ENCODE results near the gene NEU3.
"Not testable (repeated sequence)": the region's sequence is repeated elsewhere in the genome, so short reads cannot be mapped to it uniquely, and the experiment has no call there.

Gene NEU3

DNA sequence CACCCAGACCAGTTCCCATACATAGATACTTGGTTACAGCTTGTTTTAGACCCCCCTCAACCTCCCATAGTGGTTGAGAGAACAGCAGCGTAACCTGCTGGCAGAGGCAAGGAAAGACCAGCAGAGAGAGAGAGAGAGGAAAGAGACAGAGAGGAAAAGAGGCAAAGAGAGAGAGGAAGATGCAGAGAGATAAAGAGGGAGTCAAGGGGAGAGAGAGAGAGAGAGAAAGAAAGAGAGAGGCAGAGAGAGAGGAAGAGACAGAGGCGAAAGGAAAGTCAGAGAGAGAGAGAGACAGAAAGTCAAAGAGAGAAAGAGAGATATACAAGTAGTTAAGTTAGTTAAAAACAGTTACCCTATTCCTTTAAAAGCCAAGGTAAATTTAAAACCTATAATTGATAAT is 52.5 kb downstream of the NEU3 start:
- Histone ChIP-seq H3K4me3 (ENCODE audit: low read length) (no peak overlapping the region), H3K27me3 (ENCODE audit: insufficient read depth, low read length) (no peaks in the 10 kb centered on the region), H3K4me1 (ENCODE audit: insufficient read depth, low read length) (no peaks in the 10 kb centered on the region), H2AFZ (ENCODE audit: low read depth, low read length) (no peak overlapping the region), H3K9me3 (ENCODE audit: low read length) (no peaks in the 10 kb centered on the region), H3K36me3 (ENCODE audit: insufficient read depth, low read length) (no peaks in the 10 kb centered on the region)

- not testable (repeated sequence) for H3K27me3 ChIP-seq (ENCODE audit: insufficient read depth, low read length); H3K4me1 ChIP-seq (ENCODE audit: insufficient read depth, low read length); H3K9me3 ChIP-seq (ENCODE audit: low read length); H3K36me3 ChIP-seq (ENCODE audit: insufficient read depth, low read length); H2AFZ ChIP-seq (ENCODE audit: low read depth, low read length); H3K4me3 ChIP-seq (ENCODE audit: low read length)
Measured at GRCh38 chr11:75041821-75042220, 53.1 kb downstream of the NEU3 start.

GRCh38 chr11:75044381-75045170 is 55.8 kb downstream of the NEU3 start:
- H3K36me3 ChIP-seq (ENCODE audit: insufficient read depth, low read length); H3K4me3 ChIP-seq (ENCODE audit: low read length); H3K4me1 ChIP-seq (ENCODE audit: insufficient read depth, low read length); H3K9me3 ChIP-seq (ENCODE audit: low read length); H2AFZ ChIP-seq (ENCODE audit: low read depth, low read length); H3K27me3 ChIP-seq (ENCODE audit: insufficient read depth, low read length): not testable (repeated sequence)

GRCh38 chr11:75046668-75047067 is 57.9 kb downstream of the NEU3 start:
- not testable (repeated sequence) for H3K4me1 ChIP-seq (ENCODE audit: insufficient read depth, low read length); H3K9me3 ChIP-seq (ENCODE audit: low read length); H2AFZ ChIP-seq (ENCODE audit: low read depth, low read length); H3K4me3 ChIP-seq (ENCODE audit: low read length); H3K27me3 ChIP-seq (ENCODE audit: insufficient read depth, low read length); H3K36me3 ChIP-seq (ENCODE audit: insufficient read depth, low read length)

GRCh38 chr11:75047191-75047590 is 58.5 kb downstream of the NEU3 start:
- Histone ChIP-seq H3K36me3 (ENCODE audit: insufficient read depth, low read length) (no peaks in the 10 kb centered on the region), H3K9me3 (ENCODE audit: low read length) (no peaks in the 10 kb centered on the region), H2AFZ (ENCODE audit: low read depth, low read length) (no peak overlapping the region), H3K4me3 (ENCODE audit: low read length) (no peak overlapping the region), H3K27me3 (ENCODE audit: insufficient read depth, low read length) (no peaks in the 10 kb centered on the region), H3K4me1 (ENCODE audit: insufficient read depth, low read length) (no peaks in the 10 kb centered on the region)

DNA sequence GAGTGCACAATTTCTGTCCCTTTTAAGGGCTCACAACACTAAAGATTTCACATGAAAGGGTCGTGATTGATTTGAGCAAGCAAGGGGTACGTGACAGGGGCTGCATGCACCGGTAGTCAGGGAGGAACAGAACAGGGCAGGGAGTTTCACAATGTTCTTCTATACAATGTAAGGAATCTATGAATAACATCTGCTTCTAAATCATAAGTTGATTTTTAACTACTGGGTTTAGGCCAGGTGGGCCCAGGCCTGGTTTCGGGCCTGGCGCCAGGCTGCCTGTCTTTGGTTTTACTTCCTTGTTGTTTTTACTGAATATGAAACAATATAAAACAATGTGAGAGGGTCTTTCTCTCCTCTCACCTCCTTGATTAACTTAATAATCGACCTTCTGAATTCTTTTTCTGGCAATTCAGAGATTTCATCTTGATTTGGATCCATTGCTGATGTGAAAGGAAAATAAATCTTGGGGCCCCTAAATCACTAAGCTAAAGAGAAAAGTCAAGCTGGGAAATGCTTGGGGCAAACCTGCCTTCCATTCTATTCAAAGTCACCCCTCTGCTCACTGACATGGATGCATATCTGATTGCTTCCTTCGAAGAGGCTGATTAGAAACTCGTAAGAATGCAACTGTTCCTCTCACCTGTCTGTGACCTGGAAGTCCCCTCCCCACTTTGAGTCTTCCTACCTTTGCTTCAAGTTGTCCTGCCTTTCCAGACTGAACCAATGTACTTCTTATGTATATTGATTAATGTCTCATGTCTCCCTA is 61.0 kb downstream of the NEU3 start:
- H3K9me3 ChIP-seq (ENCODE audit: low read length); H3K4me3 ChIP-seq (ENCODE audit: low read length); H2AFZ ChIP-seq (ENCODE audit: low read depth, low read length); H3K27me3 ChIP-seq (ENCODE audit: insufficient read depth, low read length); H3K4me1 ChIP-seq (ENCODE audit: insufficient read depth, low read length); H3K36me3 ChIP-seq (ENCODE audit: insufficient read depth, low read length): not testable (repeated sequence)

- Histone ChIP-seq H3K9me3 (ENCODE audit: low read length) (no peaks in the 10 kb centered on the region), H3K27me3 (ENCODE audit: insufficient read depth, low read length) (no peaks in the 10 kb centered on the region), H3K4me3 (ENCODE audit: low read length) (no peak overlapping the region), H3K4me1 (ENCODE audit: insufficient read depth, low read length) (no peaks in the 10 kb centered on the region), H3K36me3 (ENCODE audit: insufficient read depth, low read length) (no peaks in the 10 kb centered on the region), H2AFZ (ENCODE audit: low read depth, low read length) (no peak overlapping the region)
Measured at GRCh38 chr11:75050516-75050915, 61.8 kb downstream of the NEU3 start.

DNA sequence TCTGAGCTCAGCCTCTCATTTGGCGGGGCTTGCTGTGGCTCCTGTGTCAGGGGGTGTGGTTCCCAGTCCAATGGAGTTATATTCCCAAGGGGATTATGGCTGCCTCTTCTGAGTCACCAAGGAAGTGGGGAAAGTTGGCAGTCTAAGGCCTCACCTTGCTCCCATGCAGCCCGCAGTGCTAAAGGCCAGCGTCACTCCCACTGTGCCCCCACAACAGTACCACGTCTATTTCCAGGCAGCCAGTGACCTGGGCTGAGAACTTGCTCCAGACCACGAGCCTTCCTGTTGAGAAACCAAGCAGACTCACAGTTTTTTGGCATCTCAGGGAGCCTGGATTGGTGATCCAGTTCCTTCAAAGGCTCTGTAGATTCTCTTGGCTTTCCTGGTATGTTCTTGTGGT is 62.3 kb downstream of the NEU3 start:
- Histone ChIP-seq H3K27me3 (ENCODE audit: insufficient read depth, low read length) (no peaks in the 10 kb centered on the region), H2AFZ (ENCODE audit: low read depth, low read length) (no peak overlapping the region), H3K36me3 (ENCODE audit: insufficient read depth, low read length) (no peaks in the 10 kb centered on the region), H3K9me3 (ENCODE audit: low read length) (no peaks in the 10 kb centered on the region), H3K4me3 (ENCODE audit: low read length) (no peak overlapping the region), H3K4me1 (ENCODE audit: insufficient read depth, low read length) (no peaks in the 10 kb centered on the region)

DNA sequence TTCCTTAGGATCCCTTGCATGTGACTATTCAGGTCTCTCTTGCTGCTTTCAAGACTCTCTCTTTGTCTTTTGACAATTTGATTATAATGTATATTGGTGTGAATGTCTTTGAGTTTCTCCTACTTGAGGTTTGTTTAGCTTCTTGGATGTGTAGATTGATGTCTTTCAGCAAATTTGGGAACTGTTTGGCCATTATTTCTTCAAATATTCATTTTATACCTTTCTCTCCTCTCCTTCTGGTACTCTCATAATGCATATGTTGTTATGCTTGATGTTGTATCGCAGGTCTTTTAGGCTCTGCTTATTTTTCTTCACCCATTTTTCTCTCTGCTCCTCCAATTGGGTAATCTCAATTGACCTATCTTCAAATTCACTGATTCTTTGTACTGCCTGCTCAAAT is 63.7 kb downstream of the NEU3 start:
- no peak overlapping the region for H3K4me3 ChIP-seq (ENCODE audit: low read length)
- no peaks in the 10 kb centered on the region for H3K9me3 ChIP-seq (ENCODE audit: low read length)
- no peak overlapping the region for H2AFZ ChIP-seq (ENCODE audit: low read depth, low read length)
- H3K27me3 ChIP-seq (ENCODE audit: insufficient read depth, low read length), result no peaks in the 10 kb centered on the region
- no peaks in the 10 kb centered on the region for H3K4me1 ChIP-seq (ENCODE audit: insufficient read depth, low read length)
- no peaks in the 10 kb centered on the region for H3K36me3 ChIP-seq (ENCODE audit: insufficient read depth, low read length)

DNA sequence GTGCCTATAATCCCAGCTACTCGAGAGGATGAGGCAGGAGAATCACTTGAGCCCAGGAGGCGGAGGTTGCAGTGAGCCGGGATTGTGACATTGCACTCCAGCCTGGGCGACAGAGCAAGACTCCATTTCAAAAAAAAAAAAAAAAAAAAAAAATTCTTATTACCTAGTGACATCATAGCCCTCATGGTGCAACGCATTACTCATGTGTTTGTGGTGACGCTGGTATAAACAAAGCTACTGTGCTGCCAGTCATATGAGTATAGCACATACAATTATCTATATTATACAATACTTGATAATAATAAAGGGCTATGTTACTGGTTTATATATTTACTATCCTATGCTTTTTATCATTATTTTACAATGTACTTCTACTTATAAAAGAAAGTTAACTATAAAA is 66.8 kb downstream of the NEU3 start:
- Histone ChIP-seq H3K36me3 (ENCODE audit: insufficient read depth, low read length) (no peaks in the 10 kb centered on the region), H3K9me3 (ENCODE audit: low read length) (no peaks in the 10 kb centered on the region), H3K4me1 (ENCODE audit: insufficient read depth, low read length) (no peaks in the 10 kb centered on the region), H3K4me3 (ENCODE audit: low read length) (no peak overlapping the region), H3K27me3 (ENCODE audit: insufficient read depth, low read length) (no peaks in the 10 kb centered on the region), H2AFZ (ENCODE audit: low read depth, low read length) (no peak overlapping the region)

DNA sequence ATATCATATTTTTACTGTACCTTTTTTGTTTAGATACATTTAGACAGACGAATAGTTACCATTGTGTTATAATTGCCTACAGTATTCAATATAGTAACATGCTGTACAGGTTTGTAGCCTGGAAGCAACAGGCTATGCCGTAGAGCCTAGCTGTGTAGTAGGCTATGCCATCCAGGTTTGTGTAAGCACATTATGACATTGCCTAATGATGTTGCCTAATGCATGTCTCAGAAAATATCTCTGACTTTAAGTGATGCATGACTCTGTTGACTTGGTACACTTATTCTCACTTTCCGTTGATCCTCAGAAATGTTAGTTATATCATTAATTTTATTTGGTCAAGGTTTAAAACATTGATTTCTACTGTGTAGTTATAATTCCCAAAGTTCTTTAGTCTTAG is 68.1 kb downstream of the NEU3 start:
- Histone ChIP-seq H3K4me1 (ENCODE audit: insufficient read depth, low read length) (no peaks in the 10 kb centered on the region), H3K9me3 (ENCODE audit: low read length) (no peaks in the 10 kb centered on the region), H2AFZ (ENCODE audit: low read depth, low read length) (no peak overlapping the region), H3K27me3 (ENCODE audit: insufficient read depth, low read length) (no peaks in the 10 kb centered on the region), H3K4me3 (ENCODE audit: low read length) (no peak overlapping the region), H3K36me3 (ENCODE audit: insufficient read depth, low read length) (no peaks in the 10 kb centered on the region)

GRCh38 chr11:75059299-75059698 is 70.6 kb downstream of the NEU3 start:
- Histone ChIP-seq H3K36me3 (ENCODE audit: insufficient read depth, low read length) (no peaks in the 10 kb centered on the region), H3K4me1 (ENCODE audit: insufficient read depth, low read length) (no peaks in the 10 kb centered on the region), H3K4me3 (ENCODE audit: low read length) (no peak overlapping the region), H2AFZ (ENCODE audit: low read depth, low read length) (no peak overlapping the region), H3K27me3 (ENCODE audit: insufficient read depth, low read length) (no peaks in the 10 kb centered on the region), H3K9me3 (ENCODE audit: low read length) (no peaks in the 10 kb centered on the region)

- H3K9me3 ChIP-seq (ENCODE audit: low read length), result no peaks in the 10 kb centered on the region
- no peaks in the 10 kb centered on the region for H3K36me3 ChIP-seq (ENCODE audit: insufficient read depth, low read length)
- no peak overlapping the region for H2AFZ ChIP-seq (ENCODE audit: low read depth, low read length)
- H3K27me3 ChIP-seq (ENCODE audit: insufficient read depth, low read length), result no peaks in the 10 kb centered on the region
- H3K4me3 ChIP-seq (ENCODE audit: low read length), result no peak overlapping the region
- H3K4me1 ChIP-seq (ENCODE audit: insufficient read depth, low read length), result no peaks in the 10 kb centered on the region
Measured at GRCh38 chr11:75063741-75064314, 75.1 kb downstream of the NEU3 start.

Measured in neuron (in vitro differentiated cells).